GM23338 (cell line): ENCODE measurements around the gene CEACAM18. TPM values are rescaled to one million over a fixed set of nuclear protein-coding genes. Genes with fewer than 3 reads are reported as not detected.

Source experiments
- ATAC-seq: fragments of 200-7000 bp; cut with Tn5 transposase; 3 replicates; pipeline ENCODE4 v1.9.1; 2020
- DNase-seq: peaks from one replicate; pipeline ENCODE4 v3.0.0-alpha.2; 2015; ENCODE audit warnings: low spot score
- H2AFZ ChIP-seq: fragments of 200-600 bp; sonication (generic); 2 replicates; pipeline ENCODE4 v1.8.0; 2016; ENCODE audit warnings: antibody characterized with exemption, mild to moderate bottlenecking, moderate library complexity
- H3F3A ChIP-seq: fragments of 200-600 bp; sonication (generic); replicated peaks from 2 replicates; pipeline ENCODE4 v1.8.0; 2017; ENCODE audit warnings: antibody characterized with exemption, mixed run types, low read depth
- H3K27ac ChIP-seq: fragments of 200-600 bp; sonication (generic); 2 replicates; pipeline ENCODE4 v1.6.1; 2016; ENCODE audit warnings: low read depth
- H3K27me3 ChIP-seq: fragments of 200-600 bp; sonication (generic); 2 replicates; pipeline ENCODE4 v1.8.0; 2016; ENCODE audit warnings: mild to moderate bottlenecking, mixed run types, moderate library complexity; ENCODE audit not compliant: insufficient read depth
- H3K36me3 ChIP-seq: fragments of 200-600 bp; sonication (generic); 2 replicates; pipeline ENCODE4 v1.8.0; 2016; ENCODE audit warnings: mild to moderate bottlenecking; ENCODE audit not compliant: insufficient read depth
- H3K4me1 ChIP-seq: fragments of 200-600 bp; sonication (generic); 2 replicates; pipeline ENCODE4 v1.8.0; 2016; ENCODE audit warnings: mild to moderate bottlenecking, moderate library complexity; ENCODE audit not compliant: insufficient read depth
- H3K4me2 ChIP-seq: fragments of 200-600 bp; sonication (generic); 2 replicates; pipeline ENCODE4 v1.7.1; 2017; ENCODE audit warnings: mixed run types
- H3K4me3 ChIP-seq: fragments of 200-600 bp; sonication (generic); 2 replicates; pipeline ENCODE4 v1.6.1; 2016; ENCODE audit warnings: mixed run types
- H3K79me2 ChIP-seq: fragments of 200-600 bp; sonication (generic); replicated peaks from 2 replicates; pipeline ENCODE4 v1.8.0; 2017; ENCODE audit warnings: mild to moderate bottlenecking; ENCODE audit not compliant: insufficient read depth
- H3K9me2 ChIP-seq: fragments of 200-600 bp; sonication (generic); 2 replicates; pipeline ENCODE4 v1.8.0; 2017; ENCODE audit not compliant: insufficient read depth
- H4K20me1 ChIP-seq: fragments of 200-600 bp; sonication (generic); replicated peaks from 2 replicates; pipeline ENCODE4 v1.8.0; 2017; ENCODE audit warnings: mild to moderate bottlenecking; ENCODE audit not compliant: insufficient read depth
- H3K27ac Mint-ChIP-seq: 2 replicates; pipeline ENCODE4 v1.8.0; 2020; ENCODE audit warnings: inconsistent platforms, mild to moderate bottlenecking, moderate library complexity, mixed read lengths
- H3K27me3 Mint-ChIP-seq: 3 replicates; pipeline ENCODE4 v1.8.0; 2022; ENCODE audit warnings: low read depth, mild to moderate bottlenecking, moderate library complexity, mixed read lengths, inconsistent platforms; ENCODE audit not compliant: insufficient read depth, poor library complexity
- H3K36me3 Mint-ChIP-seq: 3 replicates; pipeline ENCODE4 v1.8.0; 2021; ENCODE audit warnings: low read depth, mild to moderate bottlenecking, inconsistent platforms, moderate library complexity, mixed read lengths
- H3K4me1 Mint-ChIP-seq: 3 replicates; pipeline ENCODE4 v1.8.0; 2020; ENCODE audit warnings: mild to moderate bottlenecking, inconsistent platforms, mixed read lengths
- H3K4me3 Mint-ChIP-seq: 3 replicates; pipeline ENCODE4 v1.8.0; 2021; ENCODE audit warnings: moderate library complexity, mild to moderate bottlenecking, inconsistent platforms, mixed read lengths
- H3K9me3 Mint-ChIP-seq: 3 replicates; pipeline ENCODE4 v1.8.0; 2020; ENCODE audit warnings: moderate library complexity, mild to moderate bottlenecking, inconsistent platforms, mixed read lengths
- CREB1 ChIP-seq: fragments of 250-450 bp; sonication (Bioruptor Pico); IDR thresholded peaks from 2 replicates; pipeline ENCODE4 v1.5.0; 2020; ENCODE audit warnings: low read depth, mild to moderate bottlenecking, moderate library complexity
- CTCF ChIP-seq, 2 experiments: fragments of 200-600 bp in 1 of 2; sonication (generic) in 1 of 2; conservative IDR thresholded peaks; 2 replicates each; pipeline versions ENCODE4 v1.5.1 to v1.6.1; 2016 to 2017; ENCODE audit warnings: antibody characterized with exemption in 2 of 2, low read depth in 2 of 2, mild to moderate bottlenecking in 2 of 2, moderate library complexity in 1 of 2
- ETS1 ChIP-seq: IDR thresholded peaks from 2 replicates; pipeline ENCODE4 v1.6.1; 2016; ENCODE audit warnings: antibody characterized with exemption
- EZH2 ChIP-seq: fragments of 200-600 bp; sonication (generic); IDR thresholded peaks from one replicate; pipeline ENCODE4 v1.8.0; 2017; ENCODE audit warnings: antibody characterized with exemption, mild to moderate bottlenecking, low read depth; ENCODE audit not compliant: unreplicated experiment
- EZH2phosphoT487 ChIP-seq: fragments of 200-600 bp; sonication (generic); IDR thresholded peaks from one replicate; pipeline ENCODE4 v1.8.1; 2018; ENCODE audit warnings: antibody characterized with exemption; ENCODE audit not compliant: unreplicated experiment
- JUNB ChIP-seq: IDR thresholded peaks from one replicate; pipeline ENCODE4 v1.6.1; 2016; ENCODE audit warnings: antibody characterized with exemption; ENCODE audit not compliant: unreplicated experiment
- NANOG ChIP-seq: IDR thresholded peaks from 2 replicates; pipeline ENCODE4 v1.6.1; 2016; ENCODE audit warnings: antibody characterized with exemption, borderline replicate concordance
- POLR2AphosphoS5 ChIP-seq: IDR thresholded peaks from 2 replicates; pipeline ENCODE4 v1.6.1; 2016; ENCODE audit warnings: antibody characterized with exemption, low read depth
- STAT1 ChIP-seq: IDR thresholded peaks from one replicate; pipeline ENCODE4 v1.6.1; 2016; ENCODE audit warnings: antibody characterized with exemption; ENCODE audit not compliant: unreplicated experiment
- ZNF114 ChIP-seq: fragments of 250-450 bp; sonication (Bioruptor Pico); IDR thresholded peaks from 2 replicates; pipeline ENCODE4 v1.5.0; 2020; ENCODE audit warnings: mild to moderate bottlenecking, moderate library complexity
- ZNF331 ChIP-seq: fragments of 250-450 bp; sonication (Bioruptor Pico); IDR thresholded peaks from 2 replicates; pipeline ENCODE4 v1.5.0; 2020; ENCODE audit warnings: low read depth, mild to moderate bottlenecking, moderate library complexity
- ZNF462 ChIP-seq: fragments of 250-450 bp; sonication (Bioruptor Pico); IDR thresholded peaks from 2 replicates; pipeline ENCODE4 v1.5.0; 2020; ENCODE audit warnings: mild to moderate bottlenecking, moderate library complexity
- polyA plus RNA-seq: library from polyadenylated mRNA; unstranded; fragments of >200 nt; fragmentation: Nextera tagmentation; extraction: Ambion mirVana; gene quantifications from 2 replicates; pipeline ENCODE4 v1.2.1, GENCODE V29; 2016
- total RNA-seq: library from RNA; depleted of rRNA; stranded (reverse); fragments of >200 nt; shearing (Covaris generic); gene quantifications from 2 replicates; pipeline ENCODE4 v1.2.3, GENCODE V29; 2014

Gene CEACAM18
- total and polyA plus RNA-seq, 2 experiments from 2014 or later: not detected

- TF ChIP-seq STAT1 (no peak), EZH2 (no peak), EZH2phosphoT487 (no peak), CTCF (conservative IDR thresholded peaks at IDR 0.05; ENCODE audit: low read depth in 2 of 2) (no peak), JUNB (no peak), CREB1 (no peak)
These were observed 15.4 kb downstream of the CEACAM18 start (continued) for GRCh38 chr19:51493776-51494175.

GRCh38 chr19:51497666-51498065, 19.3 kb downstream of the CEACAM18 start:
- ATAC-seq (no peak), DNase-seq (no peak)
- Histone ChIP-seq H2AFZ (no peak overlapping the region), H3K9me2 (peaks cover 8% of the 10 kb centered on the region; the same call in 1 of the 2 replicates), H3K79me2 (no peaks in the 10 kb centered on the region), H3K27me3 (no peaks in the 10 kb centered on the region), H3K27ac (no peak overlapping the region), H3K4me1 (no peaks in the 10 kb centered on the region), H3F3A (no peaks in the 10 kb centered on the region), H3K4me3 (no peak overlapping the region), H3K36me3 (no peaks in the 10 kb centered on the region), H3K4me2 (no peak overlapping the region), H4K20me1 (no peaks in the 10 kb centered on the region)
- H3K9me3 Mint-ChIP-seq: peaks cover 91% of the 10 kb centered on the region
- H3K27me3 Mint-ChIP-seq: peaks cover 4% of the 10 kb centered on the region
- H3K27ac Mint-ChIP-seq: no peak overlapping the region
- H3K36me3 Mint-ChIP-seq: peaks cover 40% of the 10 kb centered on the region
- no peaks in the 10 kb centered on the region for H3K4me1 Mint-ChIP-seq
- no peak overlapping the region for H3K4me3 Mint-ChIP-seq
- TF ChIP-seq ETS1 (no peak), ZNF331 (no peak), NANOG (no peak), POLR2AphosphoS5 (no peak), CREB1 (no peak), CTCF (conservative IDR thresholded peaks at IDR 0.05; ENCODE audit: low read depth in 2 of 2) (no peak), JUNB (no peak), ZNF462 (CRISPR knock-in tag) (no peak), EZH2 (no peak), STAT1 (no peak), EZH2phosphoT487 (no peak), ZNF114 (no peak)
